Immature natural killer cell (primary cell): ENCODE results near the gene SF3B4. TPM values are rescaled to one million over a fixed set of nuclear protein-coding genes. Genes with fewer than 3 reads are reported as not detected.
"Not testable (repeated sequence)": the region's sequence is repeated elsewhere in the genome, so short reads cannot be mapped to it uniquely, and the experiment has no call there.

Experiments used
- DNase-seq, 3 donors: peaks; one replicate each; pipeline ENCODE4 v3.0.0; 2022; ENCODE audit warnings: mixed read lengths in 1 of 3
- H3K27ac Mint-ChIP-seq, 6 donors: one replicate each; pipeline ENCODE4 v1.8.0; 2020; ENCODE audit warnings: mixed read lengths in 6 of 6, mild to moderate bottlenecking in 5 of 6, inconsistent platforms in 4 of 6, moderate library complexity in 3 of 6
- H3K27me3 Mint-ChIP-seq, 3 donors: one replicate each; pipeline ENCODE4 v1.8.0; 2020 to 2021; ENCODE audit warnings: low read depth in 3 of 3, mild to moderate bottlenecking in 3 of 3, mixed read lengths in 3 of 3, moderate library complexity in 3 of 3, inconsistent platforms in 1 of 3
- H3K36me3 Mint-ChIP-seq, 3 donors: one replicate each; pipeline ENCODE4 v1.8.0; 2020; ENCODE audit warnings: mixed read lengths in 3 of 3, inconsistent platforms in 2 of 3, mild to moderate bottlenecking in 2 of 3
- H3K4me1 Mint-ChIP-seq, 2 donors: one replicate each; pipeline ENCODE4 v1.8.0; 2020; ENCODE audit warnings: inconsistent platforms in 2 of 2, mild to moderate bottlenecking in 2 of 2, mixed read lengths in 2 of 2, moderate library complexity in 1 of 2
- H3K4me3 Mint-ChIP-seq, 5 donors: one replicate each; pipeline ENCODE4 v1.8.0; 2020; ENCODE audit warnings: mild to moderate bottlenecking in 5 of 5, mixed read lengths in 5 of 5, inconsistent platforms in 3 of 5, moderate library complexity in 3 of 5
- H3K9me3 Mint-ChIP-seq, 6 donors: one replicate each; pipeline ENCODE4 v1.8.0; 2020; ENCODE audit warnings: mild to moderate bottlenecking in 6 of 6, mixed read lengths in 6 of 6, inconsistent platforms in 4 of 6, moderate library complexity in 3 of 6
- polyA plus RNA-seq, 3 donors: library from polyadenylated mRNA; unstranded; fragments of 300-500 nt; fragmentation: Illumina TruSeq; gene quantifications; one replicate each; pipeline ENCODE4 v1.2.3, GENCODE V29; 2021

Gene SF3B4
- polyA plus RNA-seq, 3 donors from 2014 or later = 70.1 to 137 (median 103) TPM

- Mint-ChIP-seq H3K27ac (peak overlapping the region in 1 of 6 donors; percentile 29), H3K4me3 (no peak overlapping the region), H3K36me3 (peaks cover 3 to 13% (median 12%) of the 10 kb centered on the region in 3 donors), H3K27me3 (no peaks in the 10 kb centered on the region), H3K9me3 (no peaks in the 10 kb centered on the region), H3K4me1 (no peaks in the 10 kb centered on the region)
- no peak for DNase-seq
These were observed 15.3 kb upstream of the SF3B4 start for GRCh38 chr1:149942885-149943284.

- Mint-ChIP-seq H3K27ac (no peak overlapping the region), H3K4me1 (peaks cover 0 to 4% of the 10 kb centered on the region in 2 donors), H3K36me3 (peaks cover 0 to 13% (median 9%) of the 10 kb centered on the region in 3 donors), H3K27me3 (no peaks in the 10 kb centered on the region), H3K4me3 (no peak overlapping the region), H3K9me3 (no peaks in the 10 kb centered on the region)
- DNase-seq = no peak
These were observed 14.6 kb upstream of the SF3B4 start for GRCh38 chr1:149942207-149942606.

- Mint-ChIP-seq H3K27me3 (no peaks in the 10 kb centered on the region), H3K27ac (peak overlapping the region in 1 of 6 donors; percentile 16), H3K9me3 (no peaks in the 10 kb centered on the region), H3K4me1 (peaks cover 0 to 4% of the 10 kb centered on the region in 2 donors), H3K36me3 (peaks cover 0 to 10% (median 4%) of the 10 kb centered on the region in 3 donors), H3K4me3 (no peak overlapping the region)
- no peak for DNase-seq
These were observed 12.8 kb upstream of the SF3B4 start for GRCh38 chr1:149940427-149940826.

GRCh38 chr1:149938668-149939003, 11.0 kb upstream of the SF3B4 start:
- H3K9me3 Mint-ChIP-seq, H3K4me1 Mint-ChIP-seq, H3K4me3 Mint-ChIP-seq: not testable (repeated sequence)

GRCh38 chr1:149937759-149938158, 10.2 kb upstream of the SF3B4 start:
- peaks cover 0 to 2% (median 0%) of the 10 kb centered on the region in 3 donors for H3K27me3 Mint-ChIP-seq
- no peaks in the 10 kb centered on the region for H3K36me3 Mint-ChIP-seq
- H3K4me1 Mint-ChIP-seq = peaks cover 0 to 4% of the 10 kb centered on the region in 2 donors
- no peaks in the 10 kb centered on the region for H3K9me3 Mint-ChIP-seq
- H3K4me3 Mint-ChIP-seq = no peak overlapping the region
- H3K27ac Mint-ChIP-seq = peak overlapping the region in 1 of 6 donors; percentile 45
- no peak for DNase-seq

More at GRCh38 chr1:149938668-149939003, 11.0 kb upstream of the SF3B4 start:
- H3K27me3 Mint-ChIP-seq, H3K36me3 Mint-ChIP-seq, DNase-seq, H3K27ac Mint-ChIP-seq: not testable (repeated sequence)

- no peaks in the 10 kb centered on the region for H3K9me3 Mint-ChIP-seq
- no peak overlapping the region for H3K27ac Mint-ChIP-seq
- H3K36me3 Mint-ChIP-seq = no peaks in the 10 kb centered on the region
- H3K27me3 Mint-ChIP-seq = peaks cover 0 to 3% (median 2%) of the 10 kb centered on the region in 3 donors
- no peak for DNase-seq
- peaks cover 0 to 4% of the 10 kb centered on the region in 2 donors for H3K4me1 Mint-ChIP-seq
- no peak overlapping the region for H3K4me3 Mint-ChIP-seq
These were observed 9.5 kb upstream of the SF3B4 start for GRCh38 chr1:149936992-149937705.

GRCh38 chr1:149936170-149936991, 8.8 kb upstream of the SF3B4 start, which contains the start of gene MTMR11:
Gene MTMR11, minus strand, starts transcription at chr1:149936879. Its CDS starts 232 bp downstream, at chr1:149936647.
- Mint-ChIP-seq H3K4me1 (peaks cover 0 to 4% of the 10 kb centered on the region in 2 donors), H3K27ac (no peak within 1 kb of the TSS), H3K4me3 (no peak within 1 kb of the TSS), H3K36me3 (no peaks in the 10 kb centered on the region), H3K27me3 (peaks cover 0 to 4% (median 3%) of the 10 kb centered on the region in 3 donors), H3K9me3 (peaks cover 0 to 2% (median 0%) of the 10 kb centered on the region in 6 donors)
- DNase-seq = no peak

- Mint-ChIP-seq H3K4me3 (no peak overlapping the region), H3K27me3 (peaks cover 1 to 4% (median 3%) of the 10 kb centered on the region in 3 donors), H3K27ac (no peak overlapping the region), H3K4me1 (peaks cover 1 to 4% of the 10 kb centered on the region in 2 donors), H3K9me3 (peaks cover 0 to 2% (median 0%) of the 10 kb centered on the region in 6 donors), H3K36me3 (no peaks in the 10 kb centered on the region)
- DNase-seq = no peak
These were observed 6.8 kb upstream of the SF3B4 start for GRCh38 chr1:149934356-149934755.

GRCh38 chr1:149933208-149933607, 5.6 kb upstream of the SF3B4 start:
- Mint-ChIP-seq H3K27ac (no peak overlapping the region), H3K27me3 (peaks cover 3 to 4% (median 3%) of the 10 kb centered on the region in 3 donors), H3K36me3 (no peaks in the 10 kb centered on the region), H3K4me3 (no peak overlapping the region), H3K4me1 (peaks cover 13 to 15% of the 10 kb centered on the region in 2 donors), H3K9me3 (peaks cover 0 to 2% (median 0%) of the 10 kb centered on the region in 6 donors)
- no peak for DNase-seq

GRCh38 chr1:149932474-149932873, 4.9 kb upstream of the SF3B4 start:
- Mint-ChIP-seq H3K4me1 (peaks cover 19 to 20% of the 10 kb centered on the region in 2 donors), H3K27me3 (peaks cover 3 to 11% (median 7%) of the 10 kb centered on the region in 3 donors), H3K27ac (peak overlapping the region in 2 of 6 donors; percentile 1 to 13), H3K4me3 (no peak overlapping the region), H3K36me3 (no peaks in the 10 kb centered on the region), H3K9me3 (peaks cover 0 to 2% (median 0%) of the 10 kb centered on the region in 6 donors)
- no peak for DNase-seq

GRCh38 chr1:149931212-149931790, 3.7 kb upstream of the SF3B4 start:
- Mint-ChIP-seq H3K27ac (peak overlapping the region in 3 of 6 donors; percentile 13 to 76 (median 74)), H3K27me3 (peaks cover 3 to 20% (median 9%) of the 10 kb centered on the region in 3 donors), H3K4me1 (peaks cover 27 to 32% of the 10 kb centered on the region in 2 donors), H3K36me3 (peaks cover 0 to under 1% (median under 1%) of the 10 kb centered on the region in 3 donors), H3K4me3 (peak overlapping the region in 1 of 5 donors; percentile 24), H3K9me3 (peaks cover 0 to 2% (median 0%) of the 10 kb centered on the region in 6 donors)
- DNase-seq = no peak

- Mint-ChIP-seq H3K36me3 (peaks cover 7 to 15% (median 11%) of the 10 kb centered on the region in 3 donors), H3K9me3 (peaks cover 0 to 2% (median 0%) of the 10 kb centered on the region in 6 donors), H3K27ac (peak overlapping the region in 4 of 6 donors; percentile 13 to 100 (median 60)), H3K4me1 (peaks cover 37 to 46% of the 10 kb centered on the region in 2 donors), H3K27me3 (peaks cover 3 to 20% (median 10%) of the 10 kb centered on the region in 3 donors), H3K4me3 (no peak overlapping the region)
- no peak for DNase-seq
These were observed 2.3 kb upstream of the SF3B4 start for GRCh38 chr1:149929856-149930255.

- Mint-ChIP-seq H3K4me3 (peak overlapping the region; percentile 93 to 97 (median 96)), H3K27me3 (peaks cover 3 to 20% (median 8%) of the 10 kb centered on the region in 3 donors), H3K36me3 (peaks cover 20 to 29% (median 23%) of the 10 kb centered on the region in 3 donors), H3K9me3 (peaks cover 0 to 2% (median 0%) of the 10 kb centered on the region in 6 donors), H3K27ac (peak overlapping the region; percentile 94 to 100 (median 98)), H3K4me1 (peaks cover 43 to 59% of the 10 kb centered on the region in 2 donors)
- DNase-seq = no peak
These were observed 760 bp upstream of the SF3B4 start for GRCh38 chr1:149928401-149928724.
